HepG2 (cell line): Measurements from ENCODE around the gene LRRC8E.

ENCODE experiments used
- IRF2 ChIP-seq: IDR thresholded peaks from 2 replicates; pipeline ENCODE4 v1.6.1; 2018; ENCODE audit warnings: missing genetic modification reagents, missing compliant biosample characterization
- PHF8 ChIP-seq: sonication (generic); formaldehyde crosslinking; IDR thresholded peaks from 2 replicates; pipeline ENCODE4 v1.5.0; 2020; ENCODE audit warnings: missing genetic modification reagents
- POLR2A ChIP-seq, 2 experiments: IDR thresholded peaks; 2 replicates each; pipeline ENCODE4 v1.6.1; 2011; ENCODE audit warnings: low read depth in 2 of 2, low read length in 2 of 2, mild to moderate bottlenecking in 1 of 2, moderate library complexity in 1 of 2; ENCODE audit not compliant: insufficient read depth in 1 of 2
- POLR2AphosphoS5 ChIP-seq: IDR thresholded peaks from 2 replicates; pipeline ENCODE4 v1.6.1; 2012; ENCODE audit warnings: low read depth, low read length
- ZNF10 ChIP-seq: sonication (generic); formaldehyde crosslinking; IDR thresholded peaks from 2 replicates; pipeline ENCODE4 v1.4.0; 2020; ENCODE audit warnings: mild to moderate bottlenecking, low read depth, missing genetic modification reagents, borderline replicate concordance
- ZNF589 ChIP-seq: sonication (generic); formaldehyde crosslinking; conservative IDR thresholded peaks from 2 replicates; pipeline ENCODE4 v1.8.0; 2022; ENCODE audit warnings: mild to moderate bottlenecking, moderate library complexity, missing genetic modification reagents
- TF ChIP-seq, protein P1 (sequence below): sonication (generic); formaldehyde crosslinking; IDR thresholded peaks from 2 replicates; pipeline ENCODE4 v1.8.0; 2022; ENCODE audit warnings: low read depth, missing genetic modification reagents
- TF ChIP-seq, protein P2 (sequence below): sonication (generic); formaldehyde crosslinking; IDR thresholded peaks from 2 replicates; pipeline ENCODE4 v1.4.0; 2020; ENCODE audit warnings: missing genetic modification reagents, borderline replicate concordance

DNA sequence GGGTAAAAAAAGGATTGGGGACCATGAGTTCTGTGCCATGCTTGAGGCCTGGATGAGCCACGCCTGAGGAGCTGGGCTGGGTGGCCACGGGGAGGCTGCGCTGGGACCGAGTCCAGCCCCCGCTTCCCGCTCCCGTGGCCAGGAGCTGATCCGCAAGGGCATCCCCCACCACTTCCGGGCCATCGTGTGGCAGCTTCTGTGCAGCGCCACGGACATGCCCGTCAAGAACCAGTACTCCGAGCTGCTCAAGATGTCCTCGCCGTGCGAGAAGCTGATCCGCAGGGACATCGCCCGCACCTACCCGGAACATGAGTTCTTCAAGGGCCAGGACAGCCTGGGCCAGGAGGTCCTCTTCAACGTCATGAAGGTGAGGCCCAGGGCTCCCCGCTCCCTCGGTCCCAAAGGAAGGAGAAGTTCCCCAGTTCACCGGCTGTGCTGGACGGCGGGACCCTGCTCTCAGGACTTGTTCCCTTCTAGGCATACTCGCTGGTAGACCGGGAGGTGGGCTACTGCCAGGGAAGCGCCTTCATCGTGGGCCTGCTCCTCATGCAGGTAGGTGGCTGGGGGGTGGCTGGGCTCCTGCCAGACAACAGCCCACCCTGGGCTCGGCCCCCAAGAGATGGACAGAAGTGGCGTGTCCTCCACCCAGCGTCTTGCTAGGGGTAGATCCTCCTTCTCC lies 39.4 kb upstream of the LRRC8E start:
- TF ChIP-seq IRF2 (CRISPR knock-in tag) (no peak), ZNF589 (CRISPR knock-in tag) (no peak), PHF8 (CRISPR knock-in tag) (no peak), POLR2A (IDR thresholded peaks at IDR 0.05; ENCODE audit: insufficient read depth in 1 of 2, low read depth in 2 of 2, low read length in 2 of 2) (no peak), POLR2AphosphoS5 (no peak), ZNF10 (CRISPR knock-in tag) (no peak)
- TF ChIP-seq, protein P1, sequence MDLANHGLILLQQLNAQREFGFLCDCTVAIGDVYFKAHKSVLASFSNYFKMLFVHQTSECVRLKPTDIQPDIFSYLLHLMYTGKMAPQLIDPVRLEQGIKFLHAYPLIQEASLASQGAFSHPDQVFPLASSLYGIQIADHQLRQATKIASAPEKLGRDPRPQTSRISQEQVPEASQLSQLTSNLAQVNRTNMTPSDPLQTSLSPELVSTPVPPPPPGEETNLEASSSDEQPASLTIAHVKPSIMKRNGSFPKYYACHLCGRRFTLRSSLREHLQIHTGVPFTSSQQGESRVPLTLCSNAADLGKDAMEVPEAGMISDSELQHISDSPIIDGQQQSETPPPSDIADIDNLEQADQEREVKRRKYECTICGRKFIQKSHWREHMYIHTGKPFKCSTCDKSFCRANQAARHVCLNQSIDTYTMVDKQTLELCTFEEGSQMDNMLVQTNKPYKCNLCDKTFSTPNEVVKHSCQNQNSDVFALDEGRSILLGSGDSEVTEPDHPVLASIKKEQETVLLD (CRISPR knock-in tag): no peak
- TF ChIP-seq, protein P2, sequence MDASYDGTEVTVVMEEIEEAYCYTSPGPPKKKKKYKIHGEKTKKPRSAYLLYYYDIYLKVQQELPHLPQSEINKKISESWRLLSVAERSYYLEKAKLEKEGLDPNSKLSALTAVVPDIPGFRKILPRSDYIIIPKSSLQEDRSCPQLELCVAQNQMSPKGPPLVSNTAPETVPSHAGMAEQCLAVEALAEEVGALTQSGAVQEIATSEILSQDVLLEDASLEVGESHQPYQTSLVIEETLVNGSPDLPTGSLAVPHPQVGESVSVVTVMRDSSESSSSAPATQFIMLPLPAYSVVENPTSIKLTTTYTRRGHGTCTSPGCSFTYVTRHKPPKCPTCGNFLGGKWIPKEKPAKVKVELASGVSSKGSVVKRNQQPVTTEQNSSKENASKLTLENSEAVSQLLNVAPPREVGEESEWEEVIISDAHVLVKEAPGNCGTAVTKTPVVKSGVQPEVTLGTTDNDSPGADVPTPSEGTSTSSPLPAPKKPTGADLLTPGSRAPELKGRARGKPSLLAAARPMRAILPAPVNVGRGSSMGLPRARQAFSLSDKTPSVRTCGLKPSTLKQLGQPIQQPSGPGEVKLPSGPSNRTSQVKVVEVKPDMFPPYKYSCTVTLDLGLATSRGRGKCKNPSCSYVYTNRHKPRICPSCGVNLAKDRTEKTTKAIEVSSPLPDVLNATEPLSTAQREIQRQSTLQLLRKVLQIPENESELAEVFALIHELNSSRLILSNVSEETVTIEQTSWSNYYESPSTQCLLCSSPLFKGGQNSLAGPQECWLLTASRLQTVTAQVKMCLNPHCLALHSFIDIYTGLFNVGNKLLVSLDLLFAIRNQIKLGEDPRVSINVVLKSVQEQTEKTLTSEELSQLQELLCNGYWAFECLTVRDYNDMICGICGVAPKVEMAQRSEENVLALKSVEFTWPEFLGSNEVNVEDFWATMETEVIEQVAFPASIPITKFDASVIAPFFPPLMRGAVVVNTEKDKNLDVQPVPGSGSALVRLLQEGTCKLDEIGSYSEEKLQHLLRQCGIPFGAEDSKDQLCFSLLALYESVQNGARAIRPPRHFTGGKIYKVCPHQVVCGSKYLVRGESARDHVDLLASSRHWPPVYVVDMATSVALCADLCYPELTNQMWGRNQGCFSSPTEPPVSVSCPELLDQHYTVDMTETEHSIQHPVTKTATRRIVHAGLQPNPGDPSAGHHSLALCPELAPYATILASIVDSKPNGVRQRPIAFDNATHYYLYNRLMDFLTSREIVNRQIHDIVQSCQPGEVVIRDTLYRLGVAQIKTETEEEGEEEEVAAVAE (CRISPR knock-in tag): no peak
